Measurements from ENCODE around the gene ARHGAP20. TPM values are rescaled to one million over a fixed set of nuclear protein-coding genes. Genes with fewer than 3 reads are reported as not detected.

ARHGAP20 gene
- total RNA-seq, 4 donors from 2014 or later = 5.1 to 9.4 (median 6.9) TPM

DNA sequence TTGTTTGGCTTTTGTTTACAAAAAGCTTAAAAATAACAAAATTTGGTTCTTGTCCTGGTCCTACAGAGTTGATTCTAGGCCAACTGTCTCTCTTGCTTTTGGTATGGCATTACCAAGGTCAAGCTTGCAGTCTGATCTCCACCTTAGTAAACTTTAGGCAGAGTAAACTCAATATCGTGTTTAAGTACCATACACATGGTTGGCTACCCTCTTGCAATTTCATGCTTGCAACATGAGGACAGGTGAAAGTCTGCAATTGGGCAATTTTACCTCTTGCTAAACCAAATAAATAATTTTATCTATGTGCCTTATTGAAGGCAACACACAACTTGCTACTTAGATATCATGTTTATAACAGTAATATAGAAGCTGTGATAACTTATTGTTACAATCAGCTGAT is 125.1 kb downstream of the ARHGAP20 start:
- TF ChIP-seq EP300 (IDR thresholded peaks at IDR 0.05) (no peak), POLR2AphosphoS5 (IDR thresholded peaks at IDR 0.05) (no peak), POLR2A (IDR thresholded peaks at IDR 0.05; ENCODE audit: low read depth) (no peak)
- TF ChIP-seq, protein P1, sequence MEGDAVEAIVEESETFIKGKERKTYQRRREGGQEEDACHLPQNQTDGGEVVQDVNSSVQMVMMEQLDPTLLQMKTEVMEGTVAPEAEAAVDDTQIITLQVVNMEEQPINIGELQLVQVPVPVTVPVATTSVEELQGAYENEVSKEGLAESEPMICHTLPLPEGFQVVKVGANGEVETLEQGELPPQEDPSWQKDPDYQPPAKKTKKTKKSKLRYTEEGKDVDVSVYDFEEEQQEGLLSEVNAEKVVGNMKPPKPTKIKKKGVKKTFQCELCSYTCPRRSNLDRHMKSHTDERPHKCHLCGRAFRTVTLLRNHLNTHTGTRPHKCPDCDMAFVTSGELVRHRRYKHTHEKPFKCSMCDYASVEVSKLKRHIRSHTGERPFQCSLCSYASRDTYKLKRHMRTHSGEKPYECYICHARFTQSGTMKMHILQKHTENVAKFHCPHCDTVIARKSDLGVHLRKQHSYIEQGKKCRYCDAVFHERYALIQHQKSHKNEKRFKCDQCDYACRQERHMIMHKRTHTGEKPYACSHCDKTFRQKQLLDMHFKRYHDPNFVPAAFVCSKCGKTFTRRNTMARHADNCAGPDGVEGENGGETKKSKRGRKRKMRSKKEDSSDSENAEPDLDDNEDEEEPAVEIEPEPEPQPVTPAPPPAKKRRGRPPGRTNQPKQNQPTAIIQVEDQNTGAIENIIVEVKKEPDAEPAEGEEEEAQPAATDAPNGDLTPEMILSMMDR (IDR thresholded peaks at IDR 0.05) = no peak
- Histone ChIP-seq H3K27ac (replicated peaks in 1 of 4) (no peak overlapping the region), H3K36me3 (peaks cover 0 to 45% (median 9%) of the 10 kb centered on the region in 4 donors), H3K4me1 (no peaks in the 10 kb centered on the region), H3K4me3 (no peak overlapping the region), H3K9me3 (no peaks in the 10 kb centered on the region), H3K27me3 (no peaks in the 10 kb centered on the region)
- 88% methylated on average over 1 of the region's 1 CpG for WGBS
- intact Hi-C loops (cut with DNase I) = no loop called here
- DNase-seq (ENCODE audit: extremely low spot score) = no peak

DNA sequence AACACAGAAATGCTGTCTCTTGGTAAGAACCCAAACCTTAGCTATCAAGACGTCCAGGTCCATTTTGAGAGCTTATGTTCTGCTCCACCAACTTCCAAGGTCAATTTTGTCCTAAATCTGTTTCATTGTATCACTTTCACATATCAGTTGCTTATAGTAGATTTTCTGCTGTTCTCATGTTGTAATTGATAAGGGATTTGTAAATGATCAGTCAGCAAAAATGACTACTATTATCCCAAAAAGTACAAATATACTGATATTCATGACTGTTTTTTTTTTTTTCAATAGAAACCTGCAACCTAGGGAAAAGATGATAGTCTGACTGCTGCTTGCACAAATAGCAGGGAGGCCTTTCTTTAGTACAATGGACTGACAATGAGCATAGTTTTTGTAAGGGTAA is 128.1 kb downstream of the ARHGAP20 start:
- H3K9me3 ChIP-seq = no peaks in the 10 kb centered on the region
- intact Hi-C loops (cut with DNase I) = no loop called here
- no peak overlapping the region for H3K4me3 ChIP-seq
- H3K36me3 ChIP-seq = peaks cover 0 to 48% (median 12%) of the 10 kb centered on the region in 4 donors
- H3K4me1 ChIP-seq = no peaks in the 10 kb centered on the region
- DNase-seq (ENCODE audit: extremely low spot score) = no peak
- WGBS = 97% methylated on average over 1 of the region's 1 CpG
- H3K27ac ChIP-seq (replicated peaks in 1 of 4) = no peak overlapping the region
- TF ChIP-seq, protein P1 (IDR thresholded peaks at IDR 0.05) = no peak
- no peak for TF ChIP-seq POLR2A (IDR thresholded peaks at IDR 0.05; ENCODE audit: low read depth)
- no peak for TF ChIP-seq POLR2AphosphoS5 (IDR thresholded peaks at IDR 0.05)
- TF ChIP-seq EP300 (IDR thresholded peaks at IDR 0.05) = no peak
- no peaks in the 10 kb centered on the region for H3K27me3 ChIP-seq

DNA sequence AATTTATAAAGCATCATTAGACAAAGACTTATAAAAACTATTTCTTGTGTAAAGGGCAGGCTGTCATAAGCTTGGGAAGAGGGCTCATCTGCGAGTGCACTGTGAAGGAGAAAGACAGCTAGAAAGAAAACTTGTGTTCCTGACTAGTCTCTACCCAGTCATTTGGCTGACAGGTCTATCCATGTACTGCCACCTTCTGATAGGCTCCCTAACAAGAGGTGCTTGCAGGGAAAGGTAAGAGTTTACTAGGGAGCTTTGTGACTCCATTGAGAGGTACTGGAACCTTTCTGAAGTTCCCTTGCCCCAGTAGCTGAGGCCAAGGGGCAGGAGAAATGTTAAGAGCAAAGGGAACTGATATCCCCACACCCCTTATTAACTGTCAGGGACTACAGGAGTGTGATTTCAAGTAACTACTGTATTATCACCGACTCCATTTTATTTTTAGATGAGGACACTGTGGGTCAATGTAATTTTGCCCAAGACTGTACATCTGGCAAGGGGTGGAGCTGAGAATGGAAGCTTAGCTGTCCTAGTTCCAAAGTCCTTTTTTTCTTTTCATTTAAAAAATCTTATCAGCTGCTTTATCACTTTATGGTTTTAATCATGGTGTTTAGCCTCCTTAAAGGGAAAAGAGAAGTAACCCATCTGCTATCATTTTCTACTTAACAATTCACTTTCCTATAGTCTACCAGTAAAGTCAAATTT is 129.4 kb downstream of the ARHGAP20 start:
- WGBS = 62% methylated on average over 2 of the region's 2 CpGs
- no peaks in the 10 kb centered on the region for H3K9me3 ChIP-seq

DNA sequence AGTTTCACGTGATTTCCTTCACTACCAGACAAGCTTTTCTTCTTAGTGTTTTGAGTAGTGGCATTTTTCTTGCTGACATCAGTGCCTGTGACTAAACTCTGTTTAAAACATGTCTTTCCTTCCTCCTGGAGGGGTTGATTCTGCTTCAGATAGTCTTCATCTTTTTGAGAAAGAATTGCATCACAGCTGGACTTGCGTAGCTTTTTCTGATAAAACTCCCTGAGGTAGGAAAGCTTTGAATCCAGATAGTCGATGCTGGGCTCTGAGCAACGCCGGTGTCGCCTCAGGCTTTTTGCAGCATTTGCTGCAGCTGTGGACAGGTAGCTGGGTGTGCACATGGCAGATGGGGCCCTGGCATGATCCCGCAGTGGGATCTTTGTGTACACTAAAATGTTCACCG is 131.7 kb downstream of the ARHGAP20 start:
- intact Hi-C loops (cut with DNase I) = no loop called here
- DNase-seq (ENCODE audit: extremely low spot score) = no peak
- H3K27ac ChIP-seq (replicated peaks in 1 of 4) = no peak overlapping the region
- no peaks in the 10 kb centered on the region for H3K9me3 ChIP-seq
- H3K4me3 ChIP-seq = no peak overlapping the region
- WGBS = 93% methylated on average over 8 of the region's 8 CpGs
- no peaks in the 10 kb centered on the region for H3K27me3 ChIP-seq
- peaks cover 0 to 47% (median 10%) of the 10 kb centered on the region in 4 donors for H3K36me3 ChIP-seq
- TF ChIP-seq POLR2AphosphoS5 (IDR thresholded peaks at IDR 0.05) (no peak), EP300 (IDR thresholded peaks at IDR 0.05) (no peak), POLR2A (IDR thresholded peaks at IDR 0.05; ENCODE audit: low read depth) (no peak)
- TF ChIP-seq, protein P1 (IDR thresholded peaks at IDR 0.05) = no peak
- no peaks in the 10 kb centered on the region for H3K4me1 ChIP-seq

More for the DNA sequence above, 129.4 kb downstream of the ARHGAP20 start:
- peaks cover 0 to 51% (median 10%) of the 10 kb centered on the region in 4 donors for H3K36me3 ChIP-seq
- TF ChIP-seq POLR2AphosphoS5 (IDR thresholded peaks at IDR 0.05) = no peak
- no peak for TF ChIP-seq POLR2A (IDR thresholded peaks at IDR 0.05; ENCODE audit: low read depth)
- TF ChIP-seq EP300 (IDR thresholded peaks at IDR 0.05) = no peak
- TF ChIP-seq, protein P1 (IDR thresholded peaks at IDR 0.05) = no peak
- DNase-seq (ENCODE audit: extremely low spot score) = no peak
- no peaks in the 10 kb centered on the region for H3K4me1 ChIP-seq
- intact Hi-C loops (cut with DNase I) = no loop called here
- no peak overlapping the region for H3K27ac ChIP-seq (replicated peaks in 1 of 4)
- H3K27me3 ChIP-seq = no peaks in the 10 kb centered on the region
- no peak overlapping the region for H3K4me3 ChIP-seq

Measured in esophagus muscularis mucosa (tissue), 4 donors.